ENCODE measurements around the gene SLC6A4.

Gene SLC6A4

GRCh38 chr17:30249460-30249859 lies 14.0 kb upstream of the SLC6A4 start:
- H3K4me3 ChIP-seq, result no peak overlapping the region
- no peak for DNase-seq (ENCODE audit: low spot score in 2 of 2)
- no peaks in the 10 kb centered on the region for H3K27me3 ChIP-seq (ENCODE audit: low read depth)
- peaks cover 10% of the 10 kb centered on the region; the same call in 1 of the 2 replicates for H3K36me3 ChIP-seq (replicated peaks)
- no peaks in the 10 kb centered on the region for H3K9me3 ChIP-seq
- in situ Hi-C loops (cut with MboI; ENCODE audit: low sequenced_read_pairs), result no loop called here
- H3K4me1 ChIP-seq, result no peaks in the 10 kb centered on the region

GRCh38 chr17:30248786-30249185 lies 13.3 kb upstream of the SLC6A4 start:
- Histone ChIP-seq H3K4me3 (no peak overlapping the region), H3K27me3 (ENCODE audit: low read depth) (no peaks in the 10 kb centered on the region), H3K9me3 (no peaks in the 10 kb centered on the region), H3K36me3 (replicated peaks) (peaks cover 9% of the 10 kb centered on the region; the same call in 1 of the 2 replicates), H3K4me1 (no peaks in the 10 kb centered on the region)
- no peak for DNase-seq (ENCODE audit: low spot score in 2 of 2)
- in situ Hi-C loops (cut with MboI; ENCODE audit: low sequenced_read_pairs), result no loop called here

- Histone ChIP-seq H3K4me1 (no peaks in the 10 kb centered on the region), H3K9me3 (no peaks in the 10 kb centered on the region), H3K27me3 (ENCODE audit: low read depth) (no peaks in the 10 kb centered on the region), H3K36me3 (replicated peaks) (peaks cover 7% of the 10 kb centered on the region; the same call in 1 of the 2 replicates), H3K4me3 (no peak overlapping the region)
- DNase-seq (ENCODE audit: low spot score in 2 of 2), result no peak
- in situ Hi-C loops (cut with MboI; ENCODE audit: low sequenced_read_pairs), result no loop called here
Observed at GRCh38 chr17:30246460-30246859, 11.0 kb upstream of the SLC6A4 start.

GRCh38 chr17:30244853-30245385 lies 9.4 kb upstream of the SLC6A4 start:
- in situ Hi-C loops (cut with MboI; ENCODE audit: low sequenced_read_pairs), result no loop called here
- H3K36me3 ChIP-seq (replicated peaks), result peaks cover 7% of the 10 kb centered on the region; the same call in 1 of the 2 replicates

GRCh38 chr17:30243568-30243967 lies 8.1 kb upstream of the SLC6A4 start:
- in situ Hi-C loops (cut with MboI; ENCODE audit: low sequenced_read_pairs), result no loop called here
- H3K27me3 ChIP-seq (ENCODE audit: low read depth), result no peaks in the 10 kb centered on the region
- H3K4me1 ChIP-seq, result no peaks in the 10 kb centered on the region
- H3K36me3 ChIP-seq (replicated peaks), result peaks cover 7% of the 10 kb centered on the region; the same call in 1 of the 2 replicates
- H3K9me3 ChIP-seq, result no peaks in the 10 kb centered on the region; the same call in 1 of the 2 replicates
- no peak for DNase-seq (ENCODE audit: low spot score in 2 of 2)
- H3K4me3 ChIP-seq, result no peak overlapping the region

More at GRCh38 chr17:30244853-30245385, 9.4 kb upstream of the SLC6A4 start:
- no peaks in the 10 kb centered on the region; the same call in 1 of the 2 replicates for H3K9me3 ChIP-seq
- no peak overlapping the region for H3K4me3 ChIP-seq
- DNase-seq (ENCODE audit: low spot score in 2 of 2), result no peak
- H3K27me3 ChIP-seq (ENCODE audit: low read depth), result no peaks in the 10 kb centered on the region
- H3K4me1 ChIP-seq, result no peaks in the 10 kb centered on the region

- H3K36me3 ChIP-seq (replicated peaks), result peaks cover 7% of the 10 kb centered on the region; the same call in 1 of the 2 replicates
- H3K27me3 ChIP-seq (ENCODE audit: low read depth), result no peaks in the 10 kb centered on the region
- no peak for DNase-seq (ENCODE audit: low spot score in 2 of 2)
- no peaks in the 10 kb centered on the region; the same call in 1 of the 2 replicates for H3K9me3 ChIP-seq
- no peaks in the 10 kb centered on the region for H3K4me1 ChIP-seq
- in situ Hi-C loops (cut with MboI; ENCODE audit: low sequenced_read_pairs), result no loop called here
- no peak overlapping the region for H3K4me3 ChIP-seq
Observed at GRCh38 chr17:30243002-30243401, 7.5 kb upstream of the SLC6A4 start.

GRCh38 chr17:30241051-30241450 lies 5.6 kb upstream of the SLC6A4 start:
- Histone ChIP-seq H3K36me3 (replicated peaks) (no peaks in the 10 kb centered on the region), H3K9me3 (no peaks in the 10 kb centered on the region; the same call in 1 of the 2 replicates), H3K4me3 (no peak overlapping the region), H3K4me1 (no peaks in the 10 kb centered on the region), H3K27me3 (ENCODE audit: low read depth) (no peaks in the 10 kb centered on the region)
- no peak for DNase-seq (ENCODE audit: low spot score in 2 of 2)
- in situ Hi-C loops (cut with MboI; ENCODE audit: low sequenced_read_pairs), result no loop called here

- H3K27me3 ChIP-seq (ENCODE audit: low read depth), result no peaks in the 10 kb centered on the region
- H3K4me3 ChIP-seq, result no peak overlapping the region
- H3K9me3 ChIP-seq, result no peaks in the 10 kb centered on the region; the same call in 1 of the 2 replicates
- no peaks in the 10 kb centered on the region for H3K4me1 ChIP-seq
- no peak for DNase-seq (ENCODE audit: low spot score in 2 of 2)
- in situ Hi-C loops (cut with MboI; ENCODE audit: low sequenced_read_pairs), result no loop called here
- H3K36me3 ChIP-seq (replicated peaks), result no peaks in the 10 kb centered on the region
Observed at GRCh38 chr17:30240177-30240576, 4.7 kb upstream of the SLC6A4 start.

- in situ Hi-C loops (cut with MboI; ENCODE audit: low sequenced_read_pairs), result no loop called here
- H3K36me3 ChIP-seq (replicated peaks), result no peaks in the 10 kb centered on the region
- no peak for DNase-seq (ENCODE audit: low spot score in 2 of 2)
- H3K9me3 ChIP-seq, result no peaks in the 10 kb centered on the region; the same call in 1 of the 2 replicates
- no peak overlapping the region for H3K4me3 ChIP-seq
- H3K27me3 ChIP-seq (ENCODE audit: low read depth), result peaks cover 4% of the 10 kb centered on the region
- no peaks in the 10 kb centered on the region for H3K4me1 ChIP-seq
Observed at GRCh38 chr17:30239089-30239462, 3.6 kb upstream of the SLC6A4 start.

- no peak for DNase-seq (ENCODE audit: low spot score in 2 of 2)
- H3K36me3 ChIP-seq (replicated peaks), result no peaks in the 10 kb centered on the region
- no peaks in the 10 kb centered on the region; the same call in 1 of the 2 replicates for H3K9me3 ChIP-seq
- no peak overlapping the region for H3K4me3 ChIP-seq
- H3K4me1 ChIP-seq, result no peaks in the 10 kb centered on the region
- H3K27me3 ChIP-seq (ENCODE audit: low read depth), result peaks cover 8% of the 10 kb centered on the region
- in situ Hi-C loops (cut with MboI; ENCODE audit: low sequenced_read_pairs), result no loop called here
Observed at GRCh38 chr17:30238387-30239088, 3.0 kb upstream of the SLC6A4 start.

GRCh38 chr17:30238003-30238344 lies 2.5 kb upstream of the SLC6A4 start:
- H3K4me1 ChIP-seq, result no peaks in the 10 kb centered on the region
- DNase-seq (ENCODE audit: low spot score in 2 of 2), result no peak
- H3K9me3 ChIP-seq, result no peaks in the 10 kb centered on the region; the same call in 1 of the 2 replicates
- in situ Hi-C loops (cut with MboI; ENCODE audit: low sequenced_read_pairs), result no loop called here
- no peaks in the 10 kb centered on the region for H3K36me3 ChIP-seq (replicated peaks)
- H3K4me3 ChIP-seq, result no peak overlapping the region
- H3K27me3 ChIP-seq (ENCODE audit: low read depth), result peaks cover 11% of the 10 kb centered on the region

GRCh38 chr17:30237296-30238002 lies 2.0 kb upstream of the SLC6A4 start:
- H3K4me1 ChIP-seq, result no peaks in the 10 kb centered on the region
- no peak for DNase-seq (ENCODE audit: low spot score in 2 of 2)
- in situ Hi-C loops (cut with MboI; ENCODE audit: low sequenced_read_pairs), result no loop called here
- H3K4me3 ChIP-seq, result no peak overlapping the region
- no peaks in the 10 kb centered on the region for H3K36me3 ChIP-seq (replicated peaks)
- no peaks in the 10 kb centered on the region; the same call in 1 of the 2 replicates for H3K9me3 ChIP-seq
- H3K27me3 ChIP-seq (ENCODE audit: low read depth), result peaks cover 11% of the 10 kb centered on the region

- H3K4me3 ChIP-seq, result no peak overlapping the region
- H3K4me1 ChIP-seq, result no peaks in the 10 kb centered on the region
- no peaks in the 10 kb centered on the region for H3K36me3 ChIP-seq (replicated peaks)
- in situ Hi-C loops (cut with MboI; ENCODE audit: low sequenced_read_pairs), result no loop called here
- H3K9me3 ChIP-seq, result no peaks in the 10 kb centered on the region; the same call in 1 of the 2 replicates
- H3K27me3 ChIP-seq (ENCODE audit: low read depth), result peaks cover 11% of the 10 kb centered on the region
- DNase-seq (ENCODE audit: low spot score in 2 of 2), result peak in 1 of 2 experiments; percentile 42
Observed at GRCh38 chr17:30236766-30237165, 1.3 kb upstream of the SLC6A4 start.

GRCh38 chr17:30236297-30236624 lies 764 bp upstream of the SLC6A4 start:
- no peaks in the 10 kb centered on the region; the same call in 1 of the 2 replicates for H3K9me3 ChIP-seq
- peaks cover 11% of the 10 kb centered on the region for H3K27me3 ChIP-seq (ENCODE audit: low read depth)
- no peak overlapping the region for H3K4me3 ChIP-seq
- H3K36me3 ChIP-seq (replicated peaks), result no peaks in the 10 kb centered on the region
- in situ Hi-C loops (cut with MboI; ENCODE audit: low sequenced_read_pairs), result no loop called here
- no peaks in the 10 kb centered on the region for H3K4me1 ChIP-seq
- DNase-seq (ENCODE audit: low spot score in 2 of 2), result no peak

Data from HAP-1 (cell line).